ENCODE measurements around the gene CD40. TPM values are rescaled to one million over a fixed set of nuclear protein-coding genes. Genes with fewer than 3 reads are reported as not detected.

Gene CD40
- polyA plus RNA-seq, 1 donor from 2014 or later = 217 TPM

- no peaks in the 10 kb centered on the region for H3K36me3 Mint-ChIP-seq
- H3K9me3 Mint-ChIP-seq = no peaks in the 10 kb centered on the region
- H3K4me3 Mint-ChIP-seq = peak overlapping the region in 1 of 4 donors; percentile 68
- peaks cover 40% of the 10 kb centered on the region for H3K27me3 Mint-ChIP-seq
- H3K27ac Mint-ChIP-seq = no peak overlapping the region
- peaks cover 8 to 19% (median 11%) of the 10 kb centered on the region in 3 donors for H3K4me1 Mint-ChIP-seq
Observed at GRCh38 chr20:46137816-46138215, 19.7 kb downstream of the CD40 start.

DNA sequence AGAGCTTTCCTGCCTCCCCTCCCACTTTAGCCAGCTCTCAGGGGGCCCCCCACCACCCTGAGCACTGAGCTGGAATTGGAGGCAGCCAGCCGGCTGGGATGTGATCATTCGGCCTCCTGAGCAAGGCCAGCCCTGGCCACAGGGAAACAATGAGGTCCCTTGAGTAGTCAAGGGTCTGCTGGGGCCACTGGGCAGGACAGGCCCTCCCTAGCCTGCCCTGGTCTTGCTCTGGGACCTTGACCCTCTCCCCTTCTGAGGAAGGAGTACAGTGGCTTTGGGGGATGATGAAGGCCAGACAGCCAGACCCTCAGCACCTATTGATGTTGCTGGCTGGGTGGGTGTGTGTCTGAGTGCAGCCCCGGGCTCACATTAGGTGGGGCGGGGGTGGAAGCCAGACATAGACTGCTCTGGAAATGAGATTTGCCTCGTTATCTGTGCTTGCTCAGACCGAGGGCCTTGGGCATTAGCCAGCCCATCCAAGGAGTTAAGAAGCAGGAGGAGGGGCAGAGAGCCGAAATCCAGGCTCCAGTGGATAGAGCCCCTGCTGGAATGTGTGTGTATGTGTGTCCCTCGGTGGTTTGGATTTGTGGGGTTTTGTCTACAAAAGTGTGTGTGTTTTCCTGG, 21.3 kb downstream of the CD40 start:
- H3K4me3 Mint-ChIP-seq = no peak overlapping the region
- H3K27ac Mint-ChIP-seq = peak overlapping the region in 1 of 3 donors; percentile 37
- H3K36me3 Mint-ChIP-seq = no peaks in the 10 kb centered on the region

DNA sequence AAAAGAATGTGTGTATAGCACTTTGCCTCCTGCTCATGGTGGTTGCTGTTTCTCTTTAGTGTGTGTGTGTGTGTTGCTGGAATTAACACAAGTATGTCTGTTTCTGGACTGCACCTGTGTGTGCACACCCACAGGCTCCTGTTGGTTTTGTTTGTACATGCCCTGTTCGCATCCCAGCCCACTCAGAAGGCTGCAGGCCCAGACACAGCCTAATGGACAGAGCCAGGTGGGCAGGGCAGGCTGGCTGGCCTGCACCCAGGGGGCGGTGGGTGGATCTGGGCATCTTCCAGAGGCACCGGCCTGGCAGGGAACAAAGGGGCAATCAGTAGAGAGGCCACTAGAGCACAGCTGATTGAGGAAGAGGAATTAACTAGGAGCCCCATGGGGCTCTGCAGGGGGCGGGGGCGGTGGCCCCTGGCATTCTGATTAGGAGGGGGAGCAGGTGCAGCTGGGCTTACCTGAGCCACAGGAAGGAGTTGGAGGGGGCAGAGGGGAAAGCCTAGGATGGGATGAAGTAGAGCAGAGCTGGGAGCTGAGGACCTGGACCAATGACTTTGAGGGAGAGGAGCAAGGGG, 21.9 kb downstream of the CD40 start:
- H3K9me3 Mint-ChIP-seq = no peaks in the 10 kb centered on the region
- peaks cover 6 to 15% (median 10%) of the 10 kb centered on the region in 3 donors for H3K4me1 Mint-ChIP-seq
- no peak overlapping the region for H3K4me3 Mint-ChIP-seq
- H3K27ac Mint-ChIP-seq = peak overlapping the region in 1 of 3 donors; percentile 37
- no peaks in the 10 kb centered on the region for H3K36me3 Mint-ChIP-seq
- H3K27me3 Mint-ChIP-seq = peaks cover 39% of the 10 kb centered on the region

More for the DNA sequence above, 21.3 kb downstream of the CD40 start:
- H3K4me1 Mint-ChIP-seq = peaks cover 6 to 16% (median 10%) of the 10 kb centered on the region in 3 donors
- H3K27me3 Mint-ChIP-seq = peaks cover 39% of the 10 kb centered on the region
- no peaks in the 10 kb centered on the region for H3K9me3 Mint-ChIP-seq

DNA sequence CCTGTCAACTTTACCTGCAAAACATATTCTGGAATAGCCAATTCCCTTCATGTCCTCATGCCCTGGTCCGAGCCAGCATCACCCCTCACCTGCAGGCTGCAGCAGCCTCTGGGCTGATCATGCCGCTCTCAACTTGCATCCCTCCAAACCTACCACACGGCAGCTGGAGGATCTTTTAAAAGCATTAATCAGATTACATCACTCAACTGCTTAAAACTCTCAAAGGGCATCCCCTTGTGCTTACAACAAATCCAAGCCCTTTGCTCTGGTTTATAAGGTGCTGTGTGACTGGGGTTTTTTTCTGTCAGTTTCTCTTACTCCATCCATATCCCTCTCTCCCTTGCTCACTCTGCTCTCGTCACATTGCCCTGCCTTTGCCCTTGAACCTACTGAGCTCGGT, 24.0 kb downstream of the CD40 start:
- H3K9me3 Mint-ChIP-seq = no peaks in the 10 kb centered on the region
- H3K36me3 Mint-ChIP-seq = peaks cover 2% of the 10 kb centered on the region
- no peak overlapping the region for H3K4me3 Mint-ChIP-seq
- H3K4me1 Mint-ChIP-seq = peaks cover 2 to 7% (median 6%) of the 10 kb centered on the region in 3 donors
- peak overlapping the region in 1 of 3 donors; percentile 13 for H3K27ac Mint-ChIP-seq
- peaks cover 32% of the 10 kb centered on the region for H3K27me3 Mint-ChIP-seq

GRCh38 chr20:46144432-46145025, 26.4 kb downstream of the CD40 start:
- Mint-ChIP-seq H3K4me1 (peaks cover 2 to 5% (median 3%) of the 10 kb centered on the region in 3 donors), H3K36me3 (peaks cover 2% of the 10 kb centered on the region), H3K27me3 (peaks cover 25% of the 10 kb centered on the region), H3K4me3 (no peak overlapping the region), H3K9me3 (no peaks in the 10 kb centered on the region), H3K27ac (no peak overlapping the region)

- H3K27ac Mint-ChIP-seq = no peak overlapping the region
- H3K4me3 Mint-ChIP-seq = no peak overlapping the region
- H3K27me3 Mint-ChIP-seq = peaks cover 14% of the 10 kb centered on the region
- no peaks in the 10 kb centered on the region for H3K4me1 Mint-ChIP-seq
- no peaks in the 10 kb centered on the region for H3K9me3 Mint-ChIP-seq
- peaks cover 2% of the 10 kb centered on the region for H3K36me3 Mint-ChIP-seq
Observed at GRCh38 chr20:46145713-46146112, 27.6 kb downstream of the CD40 start.

DNA sequence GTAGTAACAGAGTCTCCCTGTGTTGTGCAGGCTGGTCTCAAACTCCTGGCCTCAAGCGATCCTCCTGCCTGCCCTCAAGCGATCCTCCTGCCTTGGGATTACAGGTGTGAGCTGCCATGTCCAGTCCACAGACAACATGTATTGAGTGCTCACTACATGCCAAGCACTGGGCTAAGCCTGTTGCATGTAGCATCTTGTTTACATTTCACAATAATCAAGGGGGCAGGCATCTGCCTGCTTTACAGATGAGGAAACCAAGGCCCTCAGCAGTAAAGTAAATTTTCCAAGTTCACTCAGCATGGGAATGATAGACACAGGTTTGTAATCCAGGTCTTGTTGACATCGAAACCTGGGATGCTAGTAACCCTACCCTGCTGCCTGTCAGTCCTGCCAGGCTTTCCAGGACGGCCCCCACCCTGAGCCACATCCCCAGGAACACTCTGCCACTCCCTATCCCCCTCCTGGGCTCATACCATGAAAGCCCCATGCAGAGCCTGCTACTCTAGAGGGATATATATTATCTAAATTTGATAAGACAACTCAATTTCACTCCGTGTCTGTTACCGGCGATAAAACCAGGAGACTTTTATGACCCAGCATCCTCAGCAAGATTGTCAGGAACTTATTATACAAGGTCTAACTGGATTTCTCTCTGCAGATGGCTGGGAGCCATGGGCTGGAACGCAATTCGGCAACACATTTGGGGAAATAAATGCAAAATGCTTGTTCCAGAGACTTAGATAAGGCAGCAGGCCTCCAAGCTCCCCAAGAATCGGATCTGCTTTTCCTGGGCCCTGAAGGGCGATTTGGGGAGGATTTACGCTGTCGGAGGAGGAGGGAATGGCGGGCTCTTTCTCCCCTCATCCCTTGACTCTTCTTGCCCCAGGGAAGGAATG, 30.4 kb downstream of the CD40 start:
- Mint-ChIP-seq H3K27ac (no peak overlapping the region), H3K4me1 (no peaks in the 10 kb centered on the region), H3K27me3 (peaks cover 7% of the 10 kb centered on the region), H3K9me3 (no peaks in the 10 kb centered on the region), H3K4me3 (no peak overlapping the region), H3K36me3 (peaks cover 2% of the 10 kb centered on the region)

- Mint-ChIP-seq H3K27ac (no peak overlapping the region), H3K4me1 (no peaks in the 10 kb centered on the region), H3K36me3 (no peaks in the 10 kb centered on the region), H3K4me3 (no peak overlapping the region), H3K9me3 (peaks cover 0 to 1% (median 0%) of the 10 kb centered on the region in 3 donors), H3K27me3 (peaks cover 9% of the 10 kb centered on the region)
Observed at GRCh38 chr20:46150943-46151342, 32.8 kb downstream of the CD40 start.

DNA sequence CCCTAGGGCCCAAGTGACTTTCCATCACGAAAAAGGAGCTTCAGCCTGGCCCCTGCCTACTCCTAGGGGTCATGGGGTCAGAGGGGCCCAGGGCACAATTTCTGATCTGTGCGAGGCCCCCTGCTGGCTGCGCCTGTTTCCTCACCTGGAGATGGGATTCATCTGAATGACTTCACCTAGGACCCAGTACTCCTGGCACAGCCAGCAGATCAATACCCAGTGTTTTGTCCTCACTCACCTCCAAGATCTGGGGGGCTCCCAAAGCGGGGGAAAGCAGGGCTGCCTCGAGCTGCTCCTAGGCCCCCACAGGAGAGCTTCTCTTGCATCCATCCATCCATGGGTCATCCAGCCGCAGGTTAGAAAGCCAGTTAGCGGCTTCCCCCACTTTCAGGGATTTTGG, 33.8 kb downstream of the CD40 start:
- H3K27me3 Mint-ChIP-seq = peaks cover 9% of the 10 kb centered on the region
- H3K27ac Mint-ChIP-seq = no peak overlapping the region
- no peaks in the 10 kb centered on the region for H3K36me3 Mint-ChIP-seq
- peaks cover 0 to 1% (median 0%) of the 10 kb centered on the region in 3 donors for H3K9me3 Mint-ChIP-seq
- no peaks in the 10 kb centered on the region for H3K4me1 Mint-ChIP-seq
- no peak overlapping the region for H3K4me3 Mint-ChIP-seq

GRCh38 chr20:46152824-46153586, 34.9 kb downstream of the CD40 start:
- Mint-ChIP-seq H3K4me3 (no peak overlapping the region), H3K27me3 (peaks cover 9% of the 10 kb centered on the region), H3K27ac (no peak overlapping the region), H3K4me1 (no peaks in the 10 kb centered on the region), H3K36me3 (no peaks in the 10 kb centered on the region), H3K9me3 (peaks cover 0 to 1% (median 0%) of the 10 kb centered on the region in 3 donors)

DNA sequence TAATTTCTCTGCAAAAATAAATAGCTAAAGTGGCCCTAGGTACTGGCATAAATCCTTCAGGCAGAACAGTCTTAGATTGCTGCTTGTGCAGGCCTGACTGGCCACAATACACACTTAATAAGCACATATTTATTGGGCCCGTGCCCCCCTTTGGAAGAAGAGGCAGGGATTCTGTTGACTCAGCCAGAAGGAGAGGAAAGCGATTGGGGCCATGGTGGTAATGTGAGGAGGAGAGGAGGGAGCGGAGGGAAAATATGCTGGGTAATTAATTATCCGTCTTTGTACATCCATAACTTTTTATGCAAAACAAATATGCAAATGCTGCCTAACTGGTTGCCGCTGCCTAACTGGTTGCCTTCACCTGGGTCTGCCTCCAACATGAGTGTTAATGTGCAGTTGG, 36.2 kb downstream of the CD40 start:
- Mint-ChIP-seq H3K27ac (no peak overlapping the region), H3K36me3 (no peaks in the 10 kb centered on the region), H3K4me3 (no peak overlapping the region), H3K9me3 (peaks cover 0 to 1% (median 0%) of the 10 kb centered on the region in 3 donors), H3K4me1 (no peaks in the 10 kb centered on the region), H3K27me3 (peaks cover 18% of the 10 kb centered on the region)

GRCh38 chr20:46154796-46155195, 36.7 kb downstream of the CD40 start:
- no peaks in the 10 kb centered on the region for H3K4me1 Mint-ChIP-seq
- H3K4me3 Mint-ChIP-seq = no peak overlapping the region
- no peaks in the 10 kb centered on the region for H3K36me3 Mint-ChIP-seq
- peaks cover 18% of the 10 kb centered on the region for H3K27me3 Mint-ChIP-seq
- H3K9me3 Mint-ChIP-seq = peaks cover 0 to 1% (median 0%) of the 10 kb centered on the region in 3 donors
- H3K27ac Mint-ChIP-seq = no peak overlapping the region

DNA sequence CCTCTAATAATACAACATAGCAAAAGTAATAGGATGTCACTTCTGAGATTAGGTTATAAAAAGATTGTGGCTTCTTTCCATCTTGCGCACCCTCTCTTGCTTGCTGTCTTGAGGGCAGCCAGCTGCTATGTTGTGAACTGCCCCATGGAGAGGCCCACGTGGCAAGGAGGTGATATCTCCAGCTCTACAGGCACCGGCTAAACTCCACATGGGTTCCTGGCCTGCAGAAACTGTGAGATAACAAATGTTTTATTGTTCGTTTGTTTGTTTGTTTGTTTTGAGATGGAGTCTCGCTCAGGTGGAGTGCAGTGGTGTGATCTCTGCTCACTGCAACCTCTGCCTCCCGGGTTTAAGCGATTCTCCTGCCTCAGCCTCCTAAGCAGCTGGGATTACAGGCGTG, 38.0 kb downstream of the CD40 start:
- H3K4me1 Mint-ChIP-seq = no peaks in the 10 kb centered on the region
- peaks cover 0 to 1% (median 0%) of the 10 kb centered on the region in 3 donors for H3K9me3 Mint-ChIP-seq
- no peak overlapping the region for H3K4me3 Mint-ChIP-seq
- no peak overlapping the region for H3K27ac Mint-ChIP-seq
- H3K36me3 Mint-ChIP-seq = no peaks in the 10 kb centered on the region
- peaks cover 23% of the 10 kb centered on the region for H3K27me3 Mint-ChIP-seq

DNA sequence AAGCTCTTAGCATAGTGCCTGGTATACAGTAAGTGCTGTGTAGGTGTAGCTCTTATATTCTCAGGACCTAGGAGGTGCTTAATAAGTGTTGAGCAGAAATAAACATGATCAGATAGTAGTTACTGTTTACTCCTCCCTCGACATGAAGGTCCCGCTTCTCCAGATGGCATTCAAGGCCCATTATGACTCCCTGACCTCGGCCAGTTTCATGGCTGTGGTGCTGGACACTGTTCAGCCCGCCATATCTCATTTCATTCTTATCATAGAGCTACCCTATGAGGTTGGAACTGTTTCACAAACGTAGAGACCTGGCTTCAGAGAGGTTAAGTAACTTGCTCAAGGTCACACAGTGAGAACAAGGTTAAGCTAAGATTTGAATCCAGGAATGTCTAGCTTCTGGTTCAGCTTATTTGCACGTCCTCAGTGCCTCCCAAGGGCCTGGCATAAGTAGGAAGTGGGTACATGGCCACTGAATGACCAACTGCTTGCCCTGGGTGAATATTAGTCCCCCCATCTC, 39.0 kb downstream of the CD40 start:
- peaks cover 0 to 1% (median 0%) of the 10 kb centered on the region in 3 donors for H3K9me3 Mint-ChIP-seq
- no peak overlapping the region for H3K27ac Mint-ChIP-seq
- H3K36me3 Mint-ChIP-seq = no peaks in the 10 kb centered on the region
- no peak overlapping the region for H3K4me3 Mint-ChIP-seq
- no peaks in the 10 kb centered on the region for H3K4me1 Mint-ChIP-seq
- H3K27me3 Mint-ChIP-seq = peaks cover 31% of the 10 kb centered on the region

Measured in IgD-negative memory B cell (primary cell).